Measurements from ENCODE around the gene STXBP5. TPM values are rescaled to one million over a fixed set of nuclear protein-coding genes. Genes with fewer than 3 reads are reported as not detected.

STXBP5 gene
- total RNA-seq, 1 donor from 2014 or later: 26.9 TPM

GRCh38 chr6:147226163-147226724 lies 22.0 kb downstream of the STXBP5 start:
- no peaks in the 10 kb centered on the region for H3K27me3 Mint-ChIP-seq (ENCODE audit: unreplicated experiment)
- no peaks in the 10 kb centered on the region for H3K9me3 Mint-ChIP-seq (ENCODE audit: unreplicated experiment)
- peaks cover 48% of the 10 kb centered on the region for H3K4me1 Mint-ChIP-seq (ENCODE audit: unreplicated experiment)
- DNase-seq (ENCODE audit: low spot score): no peak
- no peak overlapping the region for H3K27ac Mint-ChIP-seq (ENCODE audit: unreplicated experiment)
- no peak overlapping the region for H3K4me3 Mint-ChIP-seq (ENCODE audit: unreplicated experiment)
- no peak for TF ChIP-seq CTCF (IDR thresholded peaks at IDR 0.05; ENCODE audit: unreplicated experiment)
- peaks cover 6% of the 10 kb centered on the region for H3K36me3 Mint-ChIP-seq (ENCODE audit: low read depth, unreplicated experiment)

DNA sequence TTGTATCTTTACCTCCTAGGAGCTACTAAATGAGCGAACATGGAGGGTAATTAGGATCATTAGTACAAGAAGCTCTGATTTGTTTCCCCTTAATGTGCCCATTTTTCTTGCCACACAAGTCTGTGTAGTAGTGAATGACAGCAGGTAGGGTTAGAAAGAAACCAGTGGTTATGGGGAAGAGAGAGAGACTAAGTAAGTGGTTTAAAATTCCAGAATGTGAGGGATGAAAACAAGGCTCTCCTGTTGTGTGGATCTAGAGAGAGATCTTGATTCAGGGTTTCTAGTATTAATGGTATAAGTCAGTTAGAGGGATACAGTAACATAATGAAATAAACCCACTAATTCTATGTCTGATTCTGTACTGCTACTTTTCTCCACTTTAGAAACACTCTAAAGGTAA lies 22.7 kb downstream of the STXBP5 start:
- H3K27ac Mint-ChIP-seq (ENCODE audit: unreplicated experiment): no peak overlapping the region
- peaks cover 6% of the 10 kb centered on the region for H3K36me3 Mint-ChIP-seq (ENCODE audit: low read depth, unreplicated experiment)
- H3K27me3 Mint-ChIP-seq (ENCODE audit: unreplicated experiment): no peaks in the 10 kb centered on the region
- H3K4me1 Mint-ChIP-seq (ENCODE audit: unreplicated experiment): peaks cover 43% of the 10 kb centered on the region
- DNase-seq (ENCODE audit: low spot score): no peak
- H3K4me3 Mint-ChIP-seq (ENCODE audit: unreplicated experiment): no peak overlapping the region
- TF ChIP-seq CTCF (IDR thresholded peaks at IDR 0.05; ENCODE audit: unreplicated experiment): no peak
- H3K9me3 Mint-ChIP-seq (ENCODE audit: unreplicated experiment): no peaks in the 10 kb centered on the region

DNA sequence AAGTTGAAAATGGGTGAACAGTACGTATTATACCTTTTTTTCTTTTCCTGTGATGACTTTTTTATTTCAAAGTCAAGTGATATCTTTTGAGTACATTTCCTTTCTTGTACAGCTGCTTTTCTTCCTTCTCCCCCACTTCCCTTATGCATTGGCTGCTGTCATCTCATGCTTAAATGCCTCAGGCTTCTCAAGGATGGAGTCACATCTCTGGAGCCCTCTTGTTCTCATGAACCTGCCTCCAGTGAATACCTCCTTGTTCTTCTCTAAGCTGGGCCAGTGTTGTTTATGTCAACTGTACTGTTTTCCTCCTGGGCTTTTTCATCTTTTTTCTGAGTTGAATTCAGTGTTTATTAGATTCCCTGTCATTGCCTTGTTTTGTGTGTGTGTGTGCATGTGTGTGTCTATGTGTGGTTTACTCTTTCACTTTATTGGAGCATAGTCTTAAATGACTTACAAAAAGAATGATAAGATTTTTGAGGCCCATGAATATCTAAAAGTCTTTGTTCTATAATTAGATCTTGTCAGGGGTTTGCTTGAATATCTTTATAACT lies 23.6 kb downstream of the STXBP5 start:
- no peak for TF ChIP-seq CTCF (IDR thresholded peaks at IDR 0.05; ENCODE audit: unreplicated experiment)

DNA sequence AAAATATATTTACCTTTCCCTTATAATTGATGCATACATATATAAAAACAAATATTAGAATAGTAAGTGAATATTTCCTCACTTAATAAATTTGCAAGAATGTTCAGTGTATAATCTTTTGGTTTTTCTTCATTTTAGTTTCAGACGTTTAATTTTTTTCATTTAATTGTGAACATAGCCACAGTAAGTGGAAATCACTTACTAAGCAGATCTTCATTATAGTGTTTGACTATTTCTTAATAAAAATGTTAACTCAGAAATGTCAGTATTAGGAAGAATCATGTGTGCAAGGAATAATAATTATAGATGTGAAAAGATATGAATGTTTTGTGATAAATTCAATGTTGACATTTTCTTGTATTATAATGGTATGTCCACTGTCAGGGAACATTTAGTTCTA lies 27.4 kb downstream of the STXBP5 start:
- Mint-ChIP-seq H3K4me1 (ENCODE audit: unreplicated experiment) (peaks cover 26% of the 10 kb centered on the region), H3K9me3 (ENCODE audit: unreplicated experiment) (no peaks in the 10 kb centered on the region), H3K27me3 (ENCODE audit: unreplicated experiment) (no peaks in the 10 kb centered on the region), H3K36me3 (ENCODE audit: low read depth, unreplicated experiment) (peaks cover 4% of the 10 kb centered on the region), H3K4me3 (ENCODE audit: unreplicated experiment) (no peak overlapping the region), H3K27ac (ENCODE audit: unreplicated experiment) (no peak overlapping the region)
- no peak for TF ChIP-seq CTCF (IDR thresholded peaks at IDR 0.05; ENCODE audit: unreplicated experiment)
- no peak for DNase-seq (ENCODE audit: low spot score)

More for the DNA sequence above, 23.6 kb downstream of the STXBP5 start:
- peaks cover 6% of the 10 kb centered on the region for H3K36me3 Mint-ChIP-seq (ENCODE audit: low read depth, unreplicated experiment)
- H3K4me3 Mint-ChIP-seq (ENCODE audit: unreplicated experiment): no peak overlapping the region
- H3K27me3 Mint-ChIP-seq (ENCODE audit: unreplicated experiment): no peaks in the 10 kb centered on the region
- no peaks in the 10 kb centered on the region for H3K9me3 Mint-ChIP-seq (ENCODE audit: unreplicated experiment)
- no peak overlapping the region for H3K27ac Mint-ChIP-seq (ENCODE audit: unreplicated experiment)
- DNase-seq (ENCODE audit: low spot score): no peak
- peaks cover 35% of the 10 kb centered on the region for H3K4me1 Mint-ChIP-seq (ENCODE audit: unreplicated experiment)

DNA sequence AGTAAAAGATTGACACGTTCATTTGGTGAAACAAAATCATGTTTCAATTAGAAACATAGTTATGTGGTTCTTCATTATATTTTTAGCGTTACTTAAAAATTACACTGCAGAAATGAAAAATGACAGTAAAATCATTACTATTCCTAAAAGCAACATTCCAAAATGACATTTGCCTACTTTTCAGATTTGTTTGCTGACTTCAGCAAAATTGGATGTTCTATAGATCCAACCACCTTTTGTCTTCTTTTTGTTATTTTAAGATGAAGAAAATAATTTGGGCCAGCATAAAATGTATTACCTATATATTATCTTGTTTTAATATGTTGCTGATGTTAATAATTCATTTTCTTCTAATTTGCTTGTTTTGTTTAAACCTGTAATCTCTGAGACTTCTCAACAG lies 30.5 kb downstream of the STXBP5 start:
- DNase-seq (ENCODE audit: low spot score): no peak
- no peak for TF ChIP-seq CTCF (IDR thresholded peaks at IDR 0.05; ENCODE audit: unreplicated experiment)
- Mint-ChIP-seq H3K27ac (ENCODE audit: unreplicated experiment) (no peak overlapping the region), H3K4me3 (ENCODE audit: unreplicated experiment) (no peak overlapping the region), H3K36me3 (ENCODE audit: low read depth, unreplicated experiment) (peaks cover 16% of the 10 kb centered on the region), H3K27me3 (ENCODE audit: unreplicated experiment) (peaks cover 2% of the 10 kb centered on the region), H3K9me3 (ENCODE audit: unreplicated experiment) (no peaks in the 10 kb centered on the region), H3K4me1 (ENCODE audit: unreplicated experiment) (peaks cover 11% of the 10 kb centered on the region)
